ELF-1 (cell line): Measurements from ENCODE around the gene PLEKHA5.
"Not testable (repeated sequence)": the region's sequence is repeated elsewhere in the genome, so short reads cannot be mapped to it uniquely, and the experiment has no call there.

Source experiments
- DNase-seq: peaks from one replicate; pipeline ENCODE4 v3.0.0-alpha.2; 2016; ENCODE audit warnings: low read depth, low spot score

Gene PLEKHA5

DNA sequence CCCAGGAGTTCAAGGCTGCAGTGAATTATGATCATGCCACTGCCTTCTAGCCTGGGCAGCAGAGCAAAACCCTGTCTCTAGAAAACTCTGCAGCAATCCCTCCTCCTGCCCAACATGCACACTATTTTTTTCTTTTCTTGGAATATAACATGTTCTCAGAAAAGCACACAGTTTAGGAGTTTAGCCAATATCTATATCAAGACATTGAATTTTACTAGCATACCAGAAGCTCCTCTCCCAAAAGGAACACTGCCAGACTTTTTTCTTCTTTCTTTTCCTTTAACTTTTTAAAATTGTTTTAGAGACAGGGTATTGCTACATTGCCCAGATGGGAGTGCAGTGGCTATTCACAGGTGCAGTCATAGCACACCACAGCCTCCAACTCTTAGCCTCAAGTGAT is 202.7 kb downstream of the PLEKHA5 start:
- DNase-seq = no peak

DNA sequence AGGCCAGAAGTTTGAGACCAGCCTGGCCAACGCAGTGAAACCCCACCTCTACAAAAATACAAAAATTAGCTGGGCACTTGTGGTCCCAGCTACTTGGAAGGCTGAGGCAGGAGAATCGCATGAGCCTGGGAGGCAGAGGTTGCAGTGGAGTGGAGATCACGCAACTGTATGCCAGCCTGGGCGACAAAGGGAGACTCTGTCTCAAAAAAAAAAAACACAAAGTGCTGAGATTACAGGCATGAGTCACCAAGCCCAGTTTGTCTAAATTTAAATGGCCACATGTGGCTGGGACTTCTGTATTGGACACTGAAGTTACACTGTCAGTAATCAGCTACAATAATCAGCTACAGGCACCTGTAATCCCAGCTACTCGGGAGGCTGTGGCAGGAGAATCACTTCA is 208.9 kb downstream of the PLEKHA5 start:
- no peak for DNase-seq

- not testable (repeated sequence) for DNase-seq
Observed at GRCh38 chr12:19350850-19351249, 221.3 kb downstream of the PLEKHA5 start.

- DNase-seq = no peak
Observed at GRCh38 chr12:19351346-19351745, 221.8 kb downstream of the PLEKHA5 start.

DNA sequence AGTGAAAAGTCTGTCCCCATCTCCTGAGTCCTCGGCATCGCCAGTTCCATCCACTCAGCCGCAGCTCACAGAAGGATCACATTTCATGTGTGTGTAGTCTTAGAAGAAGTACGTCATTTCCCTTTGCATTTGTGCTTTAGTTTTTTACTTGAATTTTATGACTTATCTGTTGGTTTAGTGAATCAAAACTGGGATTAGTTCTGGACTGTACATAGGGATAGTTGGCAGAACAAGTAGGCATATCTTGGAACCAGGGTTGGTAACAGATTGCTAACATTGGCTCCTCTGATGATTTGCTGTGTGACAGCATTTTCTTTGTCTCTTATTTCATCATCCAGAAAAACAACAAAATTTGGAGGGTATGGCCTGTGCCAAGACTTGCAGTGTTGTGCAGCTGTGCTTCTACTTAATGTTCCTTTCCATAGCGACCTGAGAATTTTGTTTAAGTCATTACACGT is 240.2 kb downstream of the PLEKHA5 start:
- no peak for DNase-seq

- no peak for DNase-seq
Observed at GRCh38 chr12:19373586-19373985, 244.1 kb downstream of the PLEKHA5 start.

DNA sequence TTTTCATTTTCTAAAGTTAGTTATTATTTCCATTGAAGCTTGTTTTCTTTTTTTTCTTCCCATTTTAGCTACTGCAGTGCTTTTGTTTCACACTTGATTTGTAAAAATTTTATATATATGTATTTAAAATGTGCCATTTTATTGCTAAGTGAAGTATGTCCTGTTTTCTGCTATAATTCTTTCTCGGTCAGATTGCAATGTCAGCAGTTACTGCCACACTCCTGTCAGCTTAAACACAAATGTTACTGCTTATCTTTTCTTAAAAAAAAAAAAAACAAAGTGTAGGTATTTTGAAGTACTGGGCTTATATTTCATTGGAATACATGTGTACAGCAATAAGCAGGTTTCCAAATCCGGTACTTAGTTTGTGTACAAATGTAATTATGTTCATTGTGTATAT is 246.4 kb downstream of the PLEKHA5 start:
- no peak for DNase-seq

GRCh38 chr12:19376691-19377090 is 247.2 kb downstream of the PLEKHA5 start:
- DNase-seq = no peak

GRCh38 chr12:19382111-19382526 is 252.6 kb downstream of the PLEKHA5 start:
- DNase-seq = peak; percentile 51

DNA sequence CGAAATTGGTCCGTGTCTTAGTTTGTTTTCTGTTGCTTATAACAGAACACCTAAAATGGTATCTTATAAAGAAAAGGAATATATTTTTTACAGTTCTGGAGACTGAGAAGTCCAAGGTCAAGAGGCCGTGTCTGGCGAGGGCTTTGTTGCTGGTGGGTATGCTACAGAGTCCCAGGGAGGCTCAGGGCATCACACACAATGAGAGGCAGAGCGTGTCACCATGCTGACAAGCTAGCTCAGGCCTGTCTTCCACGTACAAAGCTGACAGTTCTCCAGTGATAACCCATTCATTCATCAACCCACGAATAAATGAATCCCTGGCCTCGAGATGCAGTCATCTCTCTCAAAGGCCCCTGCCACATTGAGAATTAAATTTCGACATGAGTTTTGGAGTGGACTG is 253.0 kb downstream of the PLEKHA5 start:
- DNase-seq = no peak

GRCh38 chr12:19387161-19387560 is 257.6 kb downstream of the PLEKHA5 start:
- DNase-seq = no peak

GRCh38 chr12:19388131-19388549 is 258.6 kb downstream of the PLEKHA5 start:
- no peak for DNase-seq

GRCh38 chr12:19390051-19390598 is 260.6 kb downstream of the PLEKHA5 start:
- no peak for DNase-seq

DNA sequence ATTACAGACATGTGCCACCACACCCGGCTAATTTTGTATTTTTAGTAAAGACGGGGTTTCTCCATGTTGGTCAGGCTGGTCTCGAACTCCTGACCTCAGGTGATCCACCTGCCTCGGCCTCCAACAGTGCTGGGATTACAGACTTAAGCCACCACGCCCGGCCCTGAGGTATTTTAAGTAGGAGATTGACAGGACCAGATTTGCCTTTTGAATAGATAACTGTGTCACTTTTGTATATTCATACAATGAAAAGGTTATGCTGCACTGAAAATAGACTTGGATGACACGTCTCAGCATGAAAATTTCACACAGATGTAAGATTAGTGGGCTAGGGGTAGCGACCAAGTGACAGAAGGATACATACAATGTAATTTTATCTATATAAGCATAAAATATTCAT is 263.1 kb downstream of the PLEKHA5 start:
- DNase-seq = not testable (repeated sequence)

DNA sequence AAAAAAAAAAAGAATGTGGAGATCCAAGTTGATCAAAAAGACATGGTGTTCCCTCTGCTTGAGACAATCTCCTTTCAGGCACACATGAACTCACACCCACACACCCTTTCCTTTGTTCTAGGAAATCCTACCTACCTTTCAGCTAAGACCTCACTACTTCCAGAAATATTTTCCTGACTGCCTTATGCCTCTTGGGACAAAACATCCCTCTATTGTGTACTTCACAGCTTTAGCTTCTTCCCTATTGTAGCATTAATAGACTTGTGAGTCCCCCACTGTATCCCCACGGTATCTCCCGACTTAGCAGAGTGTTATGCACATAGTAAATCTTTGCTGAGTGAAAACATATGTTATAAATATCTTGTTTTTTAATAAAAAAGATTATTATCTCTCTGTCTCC is 264.9 kb downstream of the PLEKHA5 start:
- DNase-seq = no peak

GRCh38 chr12:19397534-19397933 is 268.0 kb downstream of the PLEKHA5 start:
- DNase-seq = no peak

- no peak for DNase-seq
Observed at GRCh38 chr12:19398376-19399363, 269.1 kb downstream of the PLEKHA5 start.

- not testable (repeated sequence) for DNase-seq
Observed at GRCh38 chr12:19400649-19401285, 271.2 kb downstream of the PLEKHA5 start.

- peak; percentile 33 for DNase-seq
Observed at GRCh38 chr12:19402211-19402610, 272.7 kb downstream of the PLEKHA5 start.

GRCh38 chr12:19402743-19403431 is 273.4 kb downstream of the PLEKHA5 start:
- DNase-seq = peak; percentile 39

DNA sequence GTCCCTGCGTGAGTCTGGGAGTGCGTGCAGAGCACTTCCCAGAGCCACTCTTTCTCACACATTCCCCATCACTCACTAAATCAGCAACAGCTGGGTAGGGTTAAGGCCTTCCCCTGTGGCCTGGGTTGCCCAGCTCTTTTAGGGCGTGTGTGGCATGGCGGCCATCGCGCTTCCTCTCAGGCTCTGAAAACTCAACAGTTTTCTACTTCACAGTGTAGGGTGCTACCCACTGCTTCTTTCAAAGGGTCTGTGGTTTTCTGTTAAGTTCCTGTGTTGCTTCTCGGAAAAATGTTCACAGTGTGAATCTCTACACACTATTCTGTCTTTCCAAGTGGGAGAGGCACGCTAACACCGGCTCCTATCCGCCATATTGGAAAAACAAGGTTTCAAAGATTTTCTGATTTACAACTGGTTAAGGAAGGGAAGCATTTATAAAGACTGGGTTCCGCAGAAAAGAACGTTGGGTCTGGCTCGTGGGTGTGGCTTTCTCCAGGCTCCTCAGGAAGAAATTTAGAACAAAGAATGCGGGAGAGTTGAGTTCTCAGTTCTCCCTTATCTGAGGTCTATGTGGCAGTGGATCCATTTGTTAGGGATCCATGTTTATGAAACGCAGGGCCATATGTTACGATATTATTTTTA is 274.8 kb downstream of the PLEKHA5 start:
- DNase-seq = peak; percentile 52
